Mesenchymal stem cell (in vitro differentiated cells and primary cell): ENCODE measurements around the gene IGFBP6.
"Not testable (repeated sequence)": the region's sequence is repeated elsewhere in the genome, so short reads cannot be mapped to it uniquely, and the experiment has no call there.

Source experiments
- DNase-seq: peaks from one replicate; pipeline ENCODE4 v3.0.0-alpha.2; 2013
- H2AFZ ChIP-seq: one replicate; pipeline ENCODE4 v1.6.1; 2013; ENCODE audit warnings: low read depth, mild to moderate bottlenecking, control low read depth, inconsistent platforms, low read length, moderate library complexity
- H2AK5ac ChIP-seq: 2 replicates; pipeline ENCODE4 v1.6.1; 2013; ENCODE audit warnings: low read length, moderate library complexity, mild to moderate bottlenecking, inconsistent platforms; ENCODE audit not compliant: severe bottlenecking
- H2BK120ac ChIP-seq: one replicate; pipeline ENCODE4 v1.6.1; 2013; ENCODE audit warnings: low read depth, mild to moderate bottlenecking, inconsistent platforms, low read length, moderate library complexity
- H2BK12ac ChIP-seq, 2 experiments: one replicate each; pipeline ENCODE4 v1.6.1; 2013; ENCODE audit warnings: inconsistent platforms in 2 of 2, low read length in 2 of 2, mild to moderate bottlenecking in 2 of 2, moderate library complexity in 2 of 2, control low read depth in 1 of 2
- H2BK15ac ChIP-seq: one replicate; pipeline ENCODE4 v1.6.1; 2013; ENCODE audit warnings: mild to moderate bottlenecking, low read depth, inconsistent platforms; ENCODE audit not compliant: poor library complexity, severe bottlenecking
- H2BK5ac ChIP-seq: 2 replicates; pipeline ENCODE4 v1.6.1; 2013; ENCODE audit warnings: low read depth, mild to moderate bottlenecking, low read length, control low read depth, inconsistent platforms; ENCODE audit not compliant: poor library complexity, severe bottlenecking
- H3K14ac ChIP-seq, 2 experiments: one replicate each; pipeline ENCODE4 v1.6.1; 2013; ENCODE audit warnings: inconsistent platforms in 2 of 2, low read length in 2 of 2, control low read depth in 1 of 2, mild to moderate bottlenecking in 1 of 2, moderate library complexity in 1 of 2
- H3K18ac ChIP-seq, 2 experiments: one replicate each; pipeline ENCODE4 v1.6.1; 2013; ENCODE audit warnings: inconsistent platforms in 2 of 2, low read length in 2 of 2, control low read depth in 1 of 2, low read depth in 1 of 2, mild to moderate bottlenecking in 1 of 2
- H3K23ac ChIP-seq, 2 experiments: one replicate each; pipeline ENCODE4 v1.6.1; 2013; ENCODE audit warnings: inconsistent platforms in 2 of 2, low read length in 2 of 2, mild to moderate bottlenecking in 2 of 2, moderate library complexity in 2 of 2, control low read depth in 1 of 2
- H3K27ac ChIP-seq: 2 replicates; pipeline ENCODE4 v1.5.1; 2013; ENCODE audit warnings: mild to moderate bottlenecking, moderate library complexity, low read length, control low read depth, inconsistent platforms; ENCODE audit not compliant: poor library complexity, severe bottlenecking
- H3K27me3 ChIP-seq, 2 experiments: 2 replicates each; pipeline versions ENCODE4 v1.6.1 to v1.7.0; 2013; ENCODE audit warnings: low read length in 2 of 2, mild to moderate bottlenecking in 2 of 2, moderate library complexity in 2 of 2, control low read depth in 1 of 2, inconsistent platforms in 1 of 2; ENCODE audit not compliant: control insufficient read depth in 1 of 2, insufficient read depth in 1 of 2
- H3K36me3 ChIP-seq, 2 experiments: 2 replicates each; pipeline versions ENCODE4 v1.6.1 to v1.7.0; 2013; ENCODE audit warnings: low read length in 2 of 2, control low read depth in 1 of 2, inconsistent platforms in 1 of 2, low read depth in 1 of 2, mild to moderate bottlenecking in 1 of 2; ENCODE audit not compliant: insufficient read depth in 2 of 2, control insufficient read depth in 1 of 2
- H3K4ac ChIP-seq, 2 experiments: one replicate each; pipeline ENCODE4 v1.6.1; 2013; ENCODE audit warnings: inconsistent platforms in 2 of 2, low read length in 2 of 2, mild to moderate bottlenecking in 2 of 2, moderate library complexity in 2 of 2, control low read depth in 1 of 2, low read depth in 1 of 2
- H3K4me1 ChIP-seq: 2 replicates; pipeline ENCODE4 v1.6.1; 2013; ENCODE audit warnings: low read depth, low read length, control low read depth; ENCODE audit not compliant: control insufficient read depth, insufficient read depth
- H3K4me2 ChIP-seq: 2 replicates; pipeline ENCODE4 v1.6.1; 2013; ENCODE audit warnings: low read length, mild to moderate bottlenecking, inconsistent platforms; ENCODE audit not compliant: poor library complexity, severe bottlenecking
- H3K4me3 ChIP-seq, 2 experiments: 2 replicates each; pipeline versions ENCODE4 v1.5.1 to v1.7.0; 2013; ENCODE audit warnings: low read length in 2 of 2, mild to moderate bottlenecking in 2 of 2, control low read depth in 1 of 2, low read depth in 1 of 2; ENCODE audit not compliant: insufficient read depth in 1 of 2
- H3K79me1 ChIP-seq: replicated peaks from 2 replicates; pipeline ENCODE4 v1.6.1; 2013; ENCODE audit warnings: mild to moderate bottlenecking, control low read depth, low read length, inconsistent platforms; ENCODE audit not compliant: poor library complexity, severe bottlenecking
- H3K9ac ChIP-seq: 2 replicates; pipeline ENCODE4 v1.7.0; 2013; ENCODE audit warnings: mild to moderate bottlenecking, low read length, moderate library complexity
- H3K9me3 ChIP-seq: 2 replicates; pipeline ENCODE4 v1.7.0; 2013; ENCODE audit warnings: mild to moderate bottlenecking, low read length; ENCODE audit not compliant: control insufficient read depth
- H4K8ac ChIP-seq: one replicate; pipeline ENCODE4 v1.6.1; 2013; ENCODE audit warnings: inconsistent platforms, mild to moderate bottlenecking, low read length, moderate library complexity
- H4K91ac ChIP-seq: one replicate; pipeline ENCODE4 v1.6.1; 2013; ENCODE audit warnings: mild to moderate bottlenecking, low read length, inconsistent platforms
- WGBS: methylation state at CpG from one replicate; pipeline ENCODE4 v1.1.7; 2013; ENCODE audit warnings: mixed read lengths; 5-methylcytosine and 5-hydroxymethylcytosine counted together

The IGFBP6 gene

DNA sequence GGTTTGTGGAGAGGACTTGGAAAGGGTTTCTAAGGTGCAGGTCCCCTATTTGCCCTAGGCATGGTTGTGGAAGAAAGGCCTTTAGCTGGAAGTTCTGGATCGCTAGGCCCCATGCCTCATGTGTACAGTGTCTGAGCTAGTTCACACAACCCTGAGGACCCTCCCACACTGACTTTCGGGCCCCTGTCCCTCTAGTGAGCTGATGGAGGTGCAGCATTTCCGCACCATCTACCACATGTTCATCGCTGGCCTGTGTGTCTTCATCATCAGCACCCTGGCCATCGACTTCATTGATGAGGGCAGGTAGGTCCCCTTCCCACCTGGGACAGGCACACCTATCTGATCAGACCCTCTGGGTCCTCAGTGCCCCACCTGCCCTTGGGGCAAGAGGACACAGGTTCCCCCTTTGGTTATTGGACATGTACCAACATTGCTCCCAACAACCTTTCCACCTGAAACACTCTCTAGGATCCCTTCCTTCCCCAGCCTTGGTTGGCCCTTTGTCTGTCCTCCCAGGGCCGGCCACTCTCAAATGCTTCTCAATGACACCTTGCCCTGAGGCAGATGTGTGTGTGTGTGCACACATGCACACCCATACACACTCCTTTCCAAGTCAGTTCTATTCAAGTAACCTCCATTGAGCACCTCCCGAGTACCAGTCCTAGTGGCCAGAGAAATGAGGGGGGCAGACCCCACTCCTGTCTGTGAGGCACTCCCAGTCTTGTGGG lies 8.4 kb downstream of the IGFBP6 start:
- Histone ChIP-seq H3K4ac (no peak overlapping the region), H3K27me3 (no peaks in the 10 kb centered on the region), H3K36me3 (peaks cover 0 to 24% of the 10 kb centered on the region in 2 experiments), H3K79me1 (no peaks in the 10 kb centered on the region), H3K4me2 (no peak overlapping the region), H4K91ac (no peak overlapping the region), H3K14ac (peak overlapping the region in 1 of 2 experiments; percentile 44), H3K27ac (no peak overlapping the region), H2AFZ (no peak overlapping the region), H2AK5ac (no peak overlapping the region), H2BK15ac (no peak overlapping the region), H2BK5ac (no peak overlapping the region), H3K23ac (no peak overlapping the region), H3K9me3 (no peaks in the 10 kb centered on the region), H3K4me3 (no peak overlapping the region), H2BK12ac (no peak overlapping the region), H4K8ac (no peak overlapping the region), H3K18ac (no peak overlapping the region), H3K9ac (no peak overlapping the region), H2BK120ac (no peak overlapping the region), H3K4me1 (peaks cover 3% of the 10 kb centered on the region)
- WGBS, result 92% methylated on average over 7 of the region's 7 CpGs
- DNase-seq, result no peak

DNA sequence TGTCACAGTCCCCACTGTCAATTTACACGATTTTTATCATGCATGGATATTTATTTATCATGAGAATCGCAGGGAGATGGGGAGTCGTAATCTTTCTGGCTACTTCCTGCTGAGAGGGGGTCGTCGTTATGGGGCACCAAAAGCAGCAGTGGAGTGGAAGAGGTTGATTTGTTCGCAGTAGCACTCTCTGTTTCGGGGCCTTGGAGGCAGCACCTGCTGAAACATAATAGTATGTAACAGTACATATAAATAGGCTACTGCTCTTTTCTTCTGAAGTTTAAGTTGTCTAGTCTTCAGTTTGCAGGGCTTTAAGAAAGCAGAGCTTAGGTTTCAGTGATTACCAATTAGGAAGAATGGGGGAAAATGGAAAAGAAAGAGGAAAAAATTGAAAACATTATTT lies 9.7 kb downstream of the IGFBP6 start:
- no peak overlapping the region for H4K8ac ChIP-seq
- 34% methylated on average over 5 of the region's 7 CpGs for WGBS
- no peak overlapping the region for H3K4ac ChIP-seq

DNA sequence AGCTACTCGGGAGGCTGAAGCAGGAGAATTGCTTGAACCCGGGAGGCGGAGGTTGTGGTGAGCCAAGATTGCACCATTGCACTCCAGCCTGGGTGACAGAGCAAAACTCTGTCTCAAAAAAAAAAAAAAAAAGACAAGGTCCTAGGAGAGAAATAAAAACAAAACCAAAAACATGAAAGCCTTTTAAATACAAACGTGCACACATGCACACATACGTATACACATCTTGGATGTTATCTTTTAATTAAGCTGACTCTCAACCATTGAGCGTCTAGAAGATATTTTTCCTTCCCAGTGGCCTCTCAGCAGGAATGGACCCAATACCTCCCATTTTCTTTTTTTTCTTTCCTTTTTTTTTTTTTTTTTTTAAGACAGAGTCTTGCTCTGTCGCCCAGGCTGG lies 15.0 kb downstream of the IGFBP6 start:
- not testable (repeated sequence) for H3K27ac ChIP-seq, H3K23ac ChIP-seq, H3K4me1 ChIP-seq, H3K4me3 ChIP-seq, H3K4me2 ChIP-seq, H2BK12ac ChIP-seq, H4K8ac ChIP-seq, H2AK5ac ChIP-seq, H2BK120ac ChIP-seq, H3K9me3 ChIP-seq, H3K9ac ChIP-seq, H2BK5ac ChIP-seq, H3K14ac ChIP-seq, H3K18ac ChIP-seq, H3K4ac ChIP-seq, H3K27me3 ChIP-seq, H3K79me1 ChIP-seq, H3K36me3 ChIP-seq, DNase-seq, H2AFZ ChIP-seq, H2BK15ac ChIP-seq, H4K91ac ChIP-seq
- WGBS, result 92% methylated on average over 6 of the region's 7 CpGs

More for the DNA sequence above, 9.7 kb downstream of the IGFBP6 start:
- Histone ChIP-seq H3K27ac (no peak overlapping the region), H2AFZ (no peak overlapping the region), H3K36me3 (peaks cover 0 to 12% of the 10 kb centered on the region in 2 experiments), H3K9me3 (no peaks in the 10 kb centered on the region), H3K14ac (no peak overlapping the region), H3K27me3 (no peaks in the 10 kb centered on the region), H2AK5ac (no peak overlapping the region), H4K91ac (no peak overlapping the region), H2BK12ac (no peak overlapping the region), H3K9ac (no peak overlapping the region), H3K4me2 (no peak overlapping the region), H3K18ac (no peak overlapping the region), H2BK5ac (no peak overlapping the region), H2BK120ac (no peak overlapping the region), H3K4me1 (peaks cover 3% of the 10 kb centered on the region), H3K23ac (no peak overlapping the region), H3K4me3 (no peak overlapping the region), H3K79me1 (no peaks in the 10 kb centered on the region), H2BK15ac (no peak overlapping the region)
- no peak for DNase-seq

DNA sequence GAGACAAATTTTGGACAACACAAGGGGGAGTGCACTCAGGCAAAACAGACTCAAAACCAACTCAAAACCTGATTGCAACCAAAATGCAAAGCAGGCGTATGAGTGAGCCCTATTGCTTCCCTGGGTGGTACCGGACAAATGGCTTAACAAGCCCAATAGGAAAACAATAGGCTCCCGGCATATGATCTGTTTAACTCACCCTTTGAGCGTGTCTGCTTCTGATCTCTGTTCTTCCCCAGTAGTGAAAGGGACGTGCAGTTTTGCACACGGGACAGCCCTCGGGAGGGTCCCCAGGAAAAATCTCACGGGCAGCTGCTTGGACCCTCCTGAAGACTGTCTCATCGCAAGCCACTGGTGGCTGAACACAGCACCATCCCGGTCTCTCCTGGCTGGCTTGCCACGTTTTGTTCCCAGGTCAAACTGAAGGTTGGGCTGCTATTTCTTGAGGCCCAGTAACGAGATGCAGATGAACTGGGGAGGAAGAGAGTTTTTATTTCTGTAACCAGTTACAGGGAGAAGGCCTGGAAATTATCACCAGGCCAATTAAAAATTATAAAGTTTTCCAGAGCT lies 15.8 kb downstream of the IGFBP6 start:
- no peak overlapping the region for H2BK5ac ChIP-seq
- H3K79me1 ChIP-seq, result no peaks in the 10 kb centered on the region
- H2BK120ac ChIP-seq, result no peak overlapping the region
- H3K23ac ChIP-seq, result no peak overlapping the region
- H4K91ac ChIP-seq, result no peak overlapping the region
- H3K27ac ChIP-seq, result no peak overlapping the region
- no peak overlapping the region for H2AK5ac ChIP-seq
- no peaks in the 10 kb centered on the region for H3K9me3 ChIP-seq
- no peak overlapping the region for H2BK12ac ChIP-seq
- H4K8ac ChIP-seq, result no peak overlapping the region
- no peaks in the 10 kb centered on the region for H3K27me3 ChIP-seq
- H3K4me2 ChIP-seq, result no peak overlapping the region
- H3K9ac ChIP-seq, result no peak overlapping the region
- H3K4ac ChIP-seq, result no peak overlapping the region
- 85% methylated on average over 11 of the region's 12 CpGs for WGBS
- no peak for DNase-seq
- H3K36me3 ChIP-seq, result no peaks in the 10 kb centered on the region
- H3K14ac ChIP-seq, result no peak overlapping the region
- no peak overlapping the region for H2BK15ac ChIP-seq
- H3K18ac ChIP-seq, result no peak overlapping the region
- H2AFZ ChIP-seq, result peak overlapping the region; percentile 53
- H3K4me1 ChIP-seq, result peaks cover 2% of the 10 kb centered on the region
- H3K4me3 ChIP-seq, result no peak overlapping the region
